Panc1 (cell line): ENCODE measurements around the gene GPR89B. TPM values are rescaled to one million over a fixed set of nuclear protein-coding genes. Genes with fewer than 3 reads are reported as not detected.
"Not testable (repeated sequence)": the region's sequence is repeated elsewhere in the genome, so short reads cannot be mapped to it uniquely, and the experiment has no call there.

Experiments
- ATAC-seq: fragments of 200-7000 bp; cut with Tn5 transposase; 2 replicates; pipeline ENCODE4 v1.9.1; 2020; ENCODE audit warnings: mild to moderate bottlenecking, moderate library complexity
- BruUV-seq: library from RNA; stranded (reverse); fragments of 400-500 nt; replicated peaks from 2 replicates; lab custom pipeline; 2021; lab: Mats Ljungman, UMichigan
- CTCF ChIA-PET: fragments of 300-600 bp; sonication (Branson Sonifier 250); formaldehyde crosslinking; loops from one replicate; lab custom pipeline; 2022; ENCODE audit warnings: antibody characterized with exemption; lab: Charles Lee
- POLR2A ChIA-PET: fragments of 300-600 bp; sonication (Branson Sonifier 250); formaldehyde crosslinking; loops from one replicate; lab custom pipeline; 2022; ENCODE audit warnings: antibody characterized with exemption; lab: Charles Lee
- DNase-seq: peaks from one replicate; pipeline ENCODE4 v3.0.0-alpha.2; 2010; ENCODE audit warnings: low read depth, low spot score
- H3K27ac ChIP-seq: 2 replicates; pipeline ENCODE4 v1.5.1; 2011; ENCODE audit warnings: mild to moderate bottlenecking, low read length, inconsistent platforms
- H3K27me3 ChIP-seq: fragments of 200-500 bp; sonication (Bioruptor generic); 2 replicates; pipeline ENCODE4 v1.6.0; 2014; ENCODE audit warnings: low read length, inconsistent platforms; ENCODE audit not compliant: control insufficient read depth, insufficient read depth
- H3K36me3 ChIP-seq: fragments of 200-500 bp; sonication (Bioruptor generic); 2 replicates; pipeline ENCODE4 v1.5.1; 2014; ENCODE audit warnings: inconsistent platforms, mild to moderate bottlenecking, low read length, moderate library complexity; ENCODE audit not compliant: control insufficient read depth, insufficient read depth
- H3K4me1 ChIP-seq: 2 replicates; pipeline ENCODE4 v1.5.1; 2011; ENCODE audit warnings: inconsistent platforms, mild to moderate bottlenecking, low read length, moderate library complexity; ENCODE audit not compliant: control insufficient read depth, insufficient read depth
- H3K4me3 ChIP-seq, 2 experiments: 2 replicates each; pipeline ENCODE4 v1.5.1; 2011 to 2012; ENCODE audit warnings: low read depth in 2 of 2, low read length in 2 of 2, mild to moderate bottlenecking in 2 of 2, inconsistent platforms in 1 of 2, moderate library complexity in 1 of 2
- H3K9me3 ChIP-seq: fragments of 200-500 bp; sonication (Bioruptor generic); 2 replicates; pipeline ENCODE4 v1.5.1; 2014; ENCODE audit warnings: low read depth, mild to moderate bottlenecking, inconsistent platforms, low read length, moderate library complexity; ENCODE audit not compliant: control insufficient read depth, insufficient read depth
- in situ Hi-C: cut with HindIII; loops from 2 replicates; pipeline ENCODE4 v1.10.0; 2016; ENCODE audit warnings: low sequenced_read_pairs, low pct_unique_long_range_greater_than_20kb
- intact Hi-C: fragments of 100-400 bp; cut with micrococcal nuclease; formaldehyde crosslinking; loops from one replicate; pipeline ENCODE4 v1.10.0; 2022; ENCODE audit not compliant: unreplicated experiment
- total RNA-seq: library from RNA; stranded (reverse); gene quantifications from one replicate; pipeline ENCODE4 v1.2.1, GENCODE V29; 2021; ENCODE audit not compliant: unreplicated experiment

The GPR89B gene
- total RNA-seq, 1 experiment from 2014 or later = 12.0 TPM

- H3K27me3 ChIP-seq, H3K36me3 ChIP-seq, H3K27ac ChIP-seq, ATAC-seq, H3K9me3 ChIP-seq, H3K4me1 ChIP-seq, in situ Hi-C loops, H3K4me3 ChIP-seq, DNase-seq, BruUV-seq, CTCF ChIA-PET, POLR2A ChIA-PET, intact Hi-C loops: not testable (repeated sequence)
Measured at GRCh38 chr1:147978896-147979651, 50.9 kb downstream of the GPR89B start.

DNA sequence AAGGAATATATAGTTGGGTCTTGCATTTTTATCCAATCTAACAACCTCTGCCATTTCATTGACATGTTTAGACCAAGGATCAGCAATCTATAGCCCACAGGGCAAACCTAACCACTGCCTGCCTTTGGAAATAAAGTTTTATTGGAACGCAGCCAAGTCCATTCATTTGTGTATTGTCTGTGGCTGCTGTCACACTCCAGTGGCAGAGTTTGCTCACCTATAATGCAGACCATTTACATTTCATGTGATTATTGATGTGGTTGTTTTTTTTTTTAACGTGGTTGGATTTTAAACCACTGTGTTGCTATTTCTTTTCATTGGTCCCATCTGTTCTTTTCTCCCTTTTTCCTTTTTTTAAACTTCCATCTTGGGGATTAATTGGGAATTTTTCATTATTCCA, 57.2 kb downstream of the GPR89B start:
- H3K4me3 ChIP-seq, H3K27me3 ChIP-seq, H3K9me3 ChIP-seq, ATAC-seq, in situ Hi-C loops, CTCF ChIA-PET, H3K36me3 ChIP-seq, intact Hi-C loops, POLR2A ChIA-PET, H3K27ac ChIP-seq, DNase-seq, H3K4me1 ChIP-seq, BruUV-seq: not testable (repeated sequence)

DNA sequence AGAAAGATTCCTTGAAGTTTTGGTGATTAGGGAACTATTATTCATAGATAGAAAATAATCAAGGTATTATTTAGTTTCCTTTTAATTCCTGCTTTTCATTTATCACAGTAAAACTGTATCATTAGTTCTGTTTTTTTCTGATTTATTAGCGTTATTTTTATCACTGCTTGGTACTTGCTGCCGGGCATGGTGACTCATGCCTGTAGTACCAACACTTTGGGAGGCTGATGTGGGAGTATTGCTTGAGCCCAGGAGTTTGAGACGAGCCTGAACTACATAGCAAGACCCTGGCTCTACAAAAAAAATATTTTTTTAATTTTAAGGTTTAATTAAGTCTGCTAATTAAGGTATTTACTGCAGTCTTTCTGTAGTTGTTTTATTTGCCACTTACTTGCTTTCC, 59.7 kb downstream of the GPR89B start:
- DNase-seq, ATAC-seq, H3K27ac ChIP-seq, intact Hi-C loops, H3K36me3 ChIP-seq, H3K4me3 ChIP-seq, BruUV-seq, H3K4me1 ChIP-seq, H3K27me3 ChIP-seq, H3K9me3 ChIP-seq, POLR2A ChIA-PET, CTCF ChIA-PET, in situ Hi-C loops: not testable (repeated sequence)

DNA sequence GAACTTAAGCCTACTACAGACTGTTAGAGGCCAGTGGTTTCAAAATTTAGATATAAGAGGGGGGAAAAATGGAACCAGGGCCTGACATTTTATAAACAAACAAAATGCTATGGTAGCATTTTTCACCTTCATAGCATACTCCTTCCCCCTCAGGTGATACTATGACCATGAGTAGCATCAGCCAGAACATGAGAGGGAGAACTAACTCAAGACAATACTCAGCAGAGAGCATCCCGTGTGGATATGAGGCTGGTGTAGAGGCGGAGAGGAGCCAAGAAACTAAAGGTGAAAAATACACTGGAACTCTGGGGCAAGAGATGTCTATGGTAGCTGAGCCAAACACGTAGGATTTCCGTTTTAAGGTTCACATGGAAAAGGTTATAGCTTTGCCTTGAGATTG, 64.7 kb downstream of the GPR89B start:
- BruUV-seq, DNase-seq, H3K27ac ChIP-seq, POLR2A ChIA-PET, H3K4me1 ChIP-seq, CTCF ChIA-PET, H3K27me3 ChIP-seq, H3K36me3 ChIP-seq, H3K4me3 ChIP-seq, H3K9me3 ChIP-seq, in situ Hi-C loops, ATAC-seq, intact Hi-C loops: not testable (repeated sequence)

DNA sequence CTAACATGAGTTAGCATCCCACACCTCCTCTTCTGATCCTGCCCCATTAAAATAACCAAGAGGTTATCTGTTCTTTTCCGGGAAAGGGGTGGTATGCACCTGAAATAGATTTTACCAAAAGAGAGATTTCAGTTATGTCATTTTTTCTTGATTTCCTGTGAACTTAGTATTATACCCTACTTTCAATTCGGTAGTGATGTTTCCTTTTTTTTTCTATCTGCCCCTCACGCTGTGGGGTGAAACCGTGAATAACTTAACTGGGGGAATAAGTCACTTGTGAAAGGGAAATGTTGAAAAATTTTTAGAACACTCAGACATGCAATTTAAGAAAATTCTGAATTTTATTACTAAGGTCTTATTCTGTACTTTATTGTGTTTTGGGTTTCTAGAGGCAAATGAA, 65.2 kb downstream of the GPR89B start:
- intact Hi-C loops, H3K4me1 ChIP-seq, ATAC-seq, CTCF ChIA-PET, H3K27ac ChIP-seq, POLR2A ChIA-PET, H3K36me3 ChIP-seq, H3K4me3 ChIP-seq, in situ Hi-C loops, DNase-seq, BruUV-seq, H3K9me3 ChIP-seq, H3K27me3 ChIP-seq: not testable (repeated sequence)

DNA sequence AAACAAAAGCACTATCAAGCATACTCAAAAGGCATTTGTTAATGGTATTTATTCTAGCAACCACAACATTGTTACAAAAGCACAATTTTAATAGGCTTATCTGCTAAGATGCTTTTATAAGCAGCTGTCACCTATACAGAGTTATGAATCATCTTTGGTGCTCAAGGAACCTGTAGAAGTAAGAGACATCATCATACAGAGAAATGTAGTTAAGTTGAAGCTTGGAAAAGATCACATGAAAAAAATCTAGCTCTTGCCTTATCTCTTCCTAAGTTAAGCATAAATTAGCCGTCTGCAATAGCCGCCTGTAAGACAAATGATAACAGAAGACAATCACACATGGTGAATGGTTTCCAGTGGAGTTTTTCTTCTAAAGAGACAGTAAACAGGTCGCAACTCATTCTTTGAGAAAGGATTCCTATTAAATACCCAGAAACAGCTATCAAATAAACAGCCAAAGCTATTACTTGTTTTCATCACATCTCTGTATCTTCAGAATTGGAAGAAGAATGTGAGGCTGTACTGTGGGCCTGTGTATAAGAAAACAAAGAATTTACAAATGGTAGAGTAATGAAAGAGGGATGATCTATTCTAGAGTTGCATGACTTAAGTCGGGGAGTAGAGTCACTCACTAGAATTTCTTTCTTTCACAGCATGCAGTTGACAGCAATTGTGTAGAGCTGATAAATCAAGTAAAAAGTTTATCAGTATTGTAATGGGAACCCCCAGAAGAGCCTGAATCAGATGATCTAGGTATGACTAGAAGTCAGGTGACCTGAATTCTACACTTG, 65.8 kb downstream of the GPR89B start:
- H3K4me1 ChIP-seq, H3K27ac ChIP-seq, CTCF ChIA-PET, ATAC-seq, DNase-seq, H3K4me3 ChIP-seq, in situ Hi-C loops, H3K9me3 ChIP-seq, BruUV-seq, intact Hi-C loops, H3K27me3 ChIP-seq, H3K36me3 ChIP-seq: not testable (repeated sequence)
- POLR2A ChIA-PET = interaction anchor here (0.6 kb wide), 1 partner anchor 524 kb away, joined by 6 read pairs; no protein-coding TSS in a partner anchor

DNA sequence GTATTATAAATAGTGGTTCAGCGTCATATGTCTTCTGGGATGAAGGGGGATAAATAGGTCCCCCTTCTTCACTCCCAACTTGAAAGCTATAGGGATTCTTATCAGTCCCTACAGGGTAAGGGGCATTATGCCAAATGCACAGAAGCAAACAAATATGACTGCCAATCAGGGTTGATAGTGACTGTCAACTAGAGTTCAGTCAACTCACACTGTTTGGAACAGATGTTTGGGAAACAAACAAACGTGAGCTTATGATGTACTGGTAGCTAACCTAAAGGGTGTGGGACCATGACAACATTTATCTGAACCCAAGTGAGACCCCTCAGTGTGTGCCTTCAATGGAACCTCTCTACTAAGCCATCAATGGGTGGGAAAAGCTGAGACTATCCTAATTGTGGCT, 67.9 kb downstream of the GPR89B start:
- H3K36me3 ChIP-seq, H3K27ac ChIP-seq, intact Hi-C loops, in situ Hi-C loops, CTCF ChIA-PET, ATAC-seq, DNase-seq, H3K9me3 ChIP-seq, H3K27me3 ChIP-seq, H3K4me1 ChIP-seq, BruUV-seq, POLR2A ChIA-PET, H3K4me3 ChIP-seq: not testable (repeated sequence)
